T-helper 17 cell (primary cell): ENCODE data around the gene KCTD12. TPM values are rescaled to one million over a fixed set of nuclear protein-coding genes. Genes with fewer than 3 reads are reported as not detected.

Experiments
- ATAC-seq: fragments of 150-1000 bp; cut with Tn5 transposase; 2 replicates; pipeline ENCODE4 v1.10.0; 2021; ENCODE audit warnings: mild to moderate bottlenecking, moderate library complexity
- DNase-seq, 3 donors: peaks; one replicate each; pipeline versions ENCODE4 v3.0.0 to v3.0.0-alpha.2; 2020 to 2021
- H3K9me3 ChIP-seq: one replicate; pipeline ENCODE4 v1.7.0; 2013; ENCODE audit warnings: low read length, mild to moderate bottlenecking; ENCODE audit not compliant: control insufficient read depth, poor library complexity, severe bottlenecking
- H3K27ac Mint-ChIP-seq: one replicate; pipeline ENCODE4 v1.8.0; 2022; ENCODE audit warnings: mild to moderate bottlenecking, moderate library complexity, mixed read lengths
- H3K27me3 Mint-ChIP-seq: one replicate; pipeline ENCODE4 v1.8.0; 2022; ENCODE audit warnings: mixed read lengths
- H3K36me3 Mint-ChIP-seq: one replicate; pipeline ENCODE4 v1.8.0; 2022; ENCODE audit warnings: low read depth, mixed read lengths
- H3K4me1 Mint-ChIP-seq: one replicate; pipeline ENCODE4 v1.8.0; 2022; ENCODE audit warnings: mild to moderate bottlenecking, mixed read lengths
- H3K4me3 Mint-ChIP-seq: one replicate; pipeline ENCODE4 v1.8.0; 2022; ENCODE audit warnings: mild to moderate bottlenecking, moderate library complexity, mixed read lengths
- total RNA-seq, 4 donors: library from RNA in 2 of 4; stranded (reverse) in 2 of 4; gene quantifications; one replicate each; pipeline ENCODE4 v1.2.3 and lab custom pipeline; 2022 to 2026

The KCTD12 gene
- total RNA-seq, 2 donors from 2014 or later, result 3.8 to 4.6 TPM

GRCh38 chr13:76865109-76865508 lies 21.1 kb downstream of the KCTD12 start:
- DNase-seq (no peak), ATAC-seq (no peak)
- Mint-ChIP-seq H3K4me1 (no peaks in the 10 kb centered on the region), H3K36me3 (peaks cover 2% of the 10 kb centered on the region), H3K27ac (no peak overlapping the region), H3K27me3 (peaks cover 59% of the 10 kb centered on the region), H3K4me3 (no peak overlapping the region)
- H3K9me3 ChIP-seq, result no peaks in the 10 kb centered on the region

DNA sequence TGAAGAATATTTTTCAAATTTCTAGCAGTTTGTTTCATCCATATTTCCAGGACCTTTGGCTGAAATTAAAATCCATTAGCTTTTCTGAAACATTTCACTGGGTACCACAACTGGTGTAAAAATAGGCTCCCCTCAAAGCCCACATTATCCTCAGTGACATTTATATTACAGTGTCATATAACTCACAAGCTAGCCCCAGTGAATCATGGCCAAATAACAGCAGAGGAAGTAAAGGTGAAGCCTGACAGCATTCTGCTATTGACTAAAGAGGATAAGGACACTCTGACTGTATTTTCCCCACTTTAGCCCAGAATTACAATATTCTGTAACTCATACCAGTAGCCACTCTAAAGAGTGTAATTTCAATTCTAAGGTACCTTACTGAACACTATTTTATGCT lies 21.9 kb downstream of the KCTD12 start:
- no peak overlapping the region for H3K27ac Mint-ChIP-seq

DNA sequence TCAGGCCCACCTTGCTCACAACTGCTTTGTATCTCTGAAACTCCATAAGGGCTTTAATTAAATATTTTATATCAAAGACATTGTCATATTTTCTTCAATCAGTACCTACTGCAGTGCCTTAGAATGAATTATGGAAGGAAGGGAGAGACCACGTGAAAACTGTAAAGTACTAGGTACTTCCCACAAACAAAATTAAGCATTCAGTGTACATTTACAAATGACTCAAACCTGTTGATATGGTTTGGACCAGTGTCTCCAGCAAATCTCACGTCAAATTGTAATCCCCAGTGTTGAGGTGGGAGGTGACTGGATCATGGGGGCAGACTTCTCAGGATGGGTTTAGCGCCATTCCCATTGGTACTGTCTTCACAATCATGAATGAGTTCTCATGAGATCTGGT lies 23.2 kb downstream of the KCTD12 start:
- Mint-ChIP-seq H3K4me1 (no peaks in the 10 kb centered on the region), H3K36me3 (no peaks in the 10 kb centered on the region), H3K27ac (no peak overlapping the region)

More for the DNA sequence above, 21.9 kb downstream of the KCTD12 start:
- no peak for ATAC-seq
- H3K4me3 Mint-ChIP-seq, result no peak overlapping the region
- peaks cover 51% of the 10 kb centered on the region for H3K27me3 Mint-ChIP-seq
- no peak for DNase-seq
- no peaks in the 10 kb centered on the region for H3K4me1 Mint-ChIP-seq
- H3K9me3 ChIP-seq, result no peaks in the 10 kb centered on the region
- H3K36me3 Mint-ChIP-seq, result no peaks in the 10 kb centered on the region

GRCh38 chr13:76861859-76862258 lies 24.3 kb downstream of the KCTD12 start:
- Mint-ChIP-seq H3K4me1 (no peaks in the 10 kb centered on the region), H3K4me3 (no peak overlapping the region), H3K27ac (no peak overlapping the region), H3K36me3 (no peaks in the 10 kb centered on the region), H3K27me3 (peaks cover 37% of the 10 kb centered on the region)
- H3K9me3 ChIP-seq, result no peaks in the 10 kb centered on the region
- ATAC-seq (no peak), DNase-seq (no peak)

More for the DNA sequence above, 23.2 kb downstream of the KCTD12 start:
- H3K27me3 Mint-ChIP-seq, result peaks cover 49% of the 10 kb centered on the region
- no peak overlapping the region for H3K4me3 Mint-ChIP-seq
- DNase-seq (no peak), ATAC-seq (no peak)
- H3K9me3 ChIP-seq, result no peaks in the 10 kb centered on the region

- H3K4me1 Mint-ChIP-seq, result peaks cover 2% of the 10 kb centered on the region
- DNase-seq, result no peak
- ATAC-seq, result no peak
- no peaks in the 10 kb centered on the region for H3K9me3 ChIP-seq
- no peak overlapping the region for H3K27ac Mint-ChIP-seq
- no peak overlapping the region for H3K4me3 Mint-ChIP-seq
- peaks cover 26% of the 10 kb centered on the region for H3K27me3 Mint-ChIP-seq
- no peaks in the 10 kb centered on the region for H3K36me3 Mint-ChIP-seq
Observed at GRCh38 chr13:76860706-76861105, 25.5 kb downstream of the KCTD12 start.

GRCh38 chr13:76854894-76855293 lies 31.3 kb downstream of the KCTD12 start:
- Mint-ChIP-seq H3K4me3 (no peak overlapping the region), H3K4me1 (peaks cover 3% of the 10 kb centered on the region), H3K27me3 (no peaks in the 10 kb centered on the region), H3K27ac (no peak overlapping the region), H3K36me3 (no peaks in the 10 kb centered on the region)
- no peak for ATAC-seq
- DNase-seq, result no peak
- H3K9me3 ChIP-seq, result no peaks in the 10 kb centered on the region

- ATAC-seq (no peak), DNase-seq (no peak)
- no peak overlapping the region for H3K27ac Mint-ChIP-seq
- peaks cover 6% of the 10 kb centered on the region for H3K27me3 Mint-ChIP-seq
- no peaks in the 10 kb centered on the region for H3K9me3 ChIP-seq
- no peaks in the 10 kb centered on the region for H3K36me3 Mint-ChIP-seq
- no peak overlapping the region for H3K4me3 Mint-ChIP-seq
- H3K4me1 Mint-ChIP-seq, result peaks cover 3% of the 10 kb centered on the region
Observed at GRCh38 chr13:76853921-76854608, 32.1 kb downstream of the KCTD12 start.

DNA sequence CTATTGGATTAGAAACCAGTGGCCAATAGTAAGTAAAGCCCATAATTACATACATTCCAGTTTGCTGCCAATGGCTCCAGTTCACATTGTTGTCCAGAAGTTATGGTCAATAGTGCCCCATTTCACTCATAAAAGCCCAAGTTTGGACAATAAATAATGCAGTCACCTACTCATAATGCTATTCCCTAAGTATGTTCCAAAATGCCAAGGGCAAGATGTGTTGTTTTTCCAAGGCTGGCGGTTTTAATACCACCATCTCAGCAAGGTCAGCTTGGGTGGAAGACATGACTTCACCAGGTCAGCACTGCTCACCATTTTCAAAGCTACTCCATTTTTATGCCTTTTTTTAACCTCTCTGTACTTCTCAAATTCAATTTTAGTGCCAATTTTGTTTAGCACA lies 32.7 kb downstream of the KCTD12 start:
- Mint-ChIP-seq H3K27me3 (peaks cover 6% of the 10 kb centered on the region), H3K36me3 (no peaks in the 10 kb centered on the region), H3K4me3 (no peak overlapping the region), H3K27ac (no peak overlapping the region), H3K4me1 (peaks cover 3% of the 10 kb centered on the region)
- DNase-seq (no peak), ATAC-seq (no peak)
- H3K9me3 ChIP-seq, result no peaks in the 10 kb centered on the region

DNA sequence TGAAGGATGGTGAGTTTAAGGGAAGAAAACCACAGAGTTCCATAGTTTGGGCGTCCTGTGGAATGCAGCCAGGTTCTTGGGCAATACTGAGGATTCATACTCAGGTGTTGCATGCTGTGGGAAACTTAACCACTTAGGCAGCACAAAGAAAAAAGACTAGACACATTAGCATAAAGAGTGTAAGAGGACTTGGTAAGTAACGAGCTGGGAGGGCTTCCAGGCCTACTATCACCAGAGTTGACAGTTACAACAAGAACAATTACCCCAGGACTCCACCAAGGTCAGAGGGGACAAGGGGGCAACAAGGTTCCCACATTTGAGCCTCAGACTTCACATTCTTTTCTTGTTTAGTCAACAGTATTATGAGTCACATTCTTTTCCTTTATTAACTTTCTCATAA lies 33.2 kb downstream of the KCTD12 start:
- H3K9me3 ChIP-seq, result no peaks in the 10 kb centered on the region
- Mint-ChIP-seq H3K36me3 (no peaks in the 10 kb centered on the region), H3K27me3 (peaks cover 6% of the 10 kb centered on the region), H3K4me1 (peaks cover 3% of the 10 kb centered on the region), H3K4me3 (no peak overlapping the region), H3K27ac (no peak overlapping the region)
- ATAC-seq (no peak), DNase-seq (no peak)

DNA sequence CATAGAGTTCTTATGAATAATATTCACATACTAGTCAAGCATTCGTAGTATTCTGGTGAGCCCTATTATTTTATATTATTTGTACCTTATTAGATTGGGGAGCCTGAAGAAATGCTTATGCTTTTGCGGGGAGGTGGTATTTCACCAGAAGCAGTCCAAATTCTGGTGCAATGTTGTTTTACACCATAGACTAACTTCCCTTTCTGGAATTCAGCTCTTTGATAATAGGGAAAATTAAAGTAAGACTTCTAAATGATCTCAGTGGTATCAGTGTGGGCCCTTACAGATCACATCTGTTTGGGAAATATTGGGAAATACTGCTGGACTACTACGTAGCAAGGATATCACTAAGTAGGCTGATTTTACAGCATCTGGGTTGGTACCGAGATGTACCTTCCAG lies 34.2 kb downstream of the KCTD12 start:
- ATAC-seq (no peak), DNase-seq (no peak)
- Mint-ChIP-seq H3K4me3 (no peak overlapping the region), H3K36me3 (no peaks in the 10 kb centered on the region), H3K27me3 (peaks cover 6% of the 10 kb centered on the region), H3K27ac (no peak overlapping the region), H3K4me1 (peaks cover 3% of the 10 kb centered on the region)
- H3K9me3 ChIP-seq, result no peaks in the 10 kb centered on the region

- H3K36me3 Mint-ChIP-seq, result no peaks in the 10 kb centered on the region
Observed at GRCh38 chr13:76849493-76849892, 36.7 kb downstream of the KCTD12 start.

GRCh38 chr13:76848596-76848995 lies 37.6 kb downstream of the KCTD12 start:
- ATAC-seq (no peak), DNase-seq (no peak)
- no peak overlapping the region for H3K4me3 Mint-ChIP-seq
- no peaks in the 10 kb centered on the region for H3K36me3 Mint-ChIP-seq
- H3K27ac Mint-ChIP-seq, result no peak overlapping the region
- H3K27me3 Mint-ChIP-seq, result peaks cover 6% of the 10 kb centered on the region
- no peaks in the 10 kb centered on the region for H3K9me3 ChIP-seq
- H3K4me1 Mint-ChIP-seq, result no peaks in the 10 kb centered on the region

More at GRCh38 chr13:76849493-76849892, 36.7 kb downstream of the KCTD12 start:
- peaks cover 6% of the 10 kb centered on the region for H3K27me3 Mint-ChIP-seq
- no peaks in the 10 kb centered on the region for H3K4me1 Mint-ChIP-seq
- no peaks in the 10 kb centered on the region for H3K9me3 ChIP-seq
- H3K4me3 Mint-ChIP-seq, result no peak overlapping the region
- H3K27ac Mint-ChIP-seq, result no peak overlapping the region
- no peak for DNase-seq
- ATAC-seq, result no peak

GRCh38 chr13:76846363-76846762 lies 39.8 kb downstream of the KCTD12 start:
- no peaks in the 10 kb centered on the region for H3K9me3 ChIP-seq
- Mint-ChIP-seq H3K36me3 (no peaks in the 10 kb centered on the region), H3K4me3 (no peak overlapping the region), H3K27ac (no peak overlapping the region), H3K27me3 (peaks cover 6% of the 10 kb centered on the region), H3K4me1 (no peaks in the 10 kb centered on the region)
- DNase-seq (no peak), ATAC-seq (no peak)

GRCh38 chr13:76845865-76846264 lies 40.3 kb downstream of the KCTD12 start:
- H3K27me3 Mint-ChIP-seq, result peaks cover 6% of the 10 kb centered on the region
- no peaks in the 10 kb centered on the region for H3K36me3 Mint-ChIP-seq
- H3K27ac Mint-ChIP-seq, result no peak overlapping the region
- ATAC-seq (no peak), DNase-seq (no peak)
- no peaks in the 10 kb centered on the region for H3K4me1 Mint-ChIP-seq
- no peak overlapping the region for H3K4me3 Mint-ChIP-seq
- no peaks in the 10 kb centered on the region for H3K9me3 ChIP-seq
